GM19463 (cell line): Measurements from ENCODE around the gene NFATC1.

Experiments
- ATAC-seq: cut with Tn5 transposase; IDR thresholded peaks from one replicate; pipeline ENCODE4 v1.9.1; 2021; ENCODE audit warnings: mild to moderate bottlenecking, moderate library complexity; ENCODE audit not compliant: unreplicated experiment

Gene NFATC1

GRCh38 chr18:79563949-79564348, 168.2 kb downstream of the NFATC1 start:
- ATAC-seq: no peak

GRCh38 chr18:79564441-79564840, 168.7 kb downstream of the NFATC1 start:
- ATAC-seq: no peak

GRCh38 chr18:79566771-79567431, 171.2 kb downstream of the NFATC1 start:
- no peak for ATAC-seq

GRCh38 chr18:79567481-79568147, 171.9 kb downstream of the NFATC1 start:
- no peak for ATAC-seq

GRCh38 chr18:79568543-79569205, 172.9 kb downstream of the NFATC1 start:
- no peak for ATAC-seq

- no peak for ATAC-seq
Measured at GRCh38 chr18:79569720-79570119, 174.0 kb downstream of the NFATC1 start.

- ATAC-seq: no peak
Measured at GRCh38 chr18:79570266-79571201, 174.8 kb downstream of the NFATC1 start.

GRCh38 chr18:79571211-79572092, 175.7 kb downstream of the NFATC1 start:
- ATAC-seq: no peak

DNA sequence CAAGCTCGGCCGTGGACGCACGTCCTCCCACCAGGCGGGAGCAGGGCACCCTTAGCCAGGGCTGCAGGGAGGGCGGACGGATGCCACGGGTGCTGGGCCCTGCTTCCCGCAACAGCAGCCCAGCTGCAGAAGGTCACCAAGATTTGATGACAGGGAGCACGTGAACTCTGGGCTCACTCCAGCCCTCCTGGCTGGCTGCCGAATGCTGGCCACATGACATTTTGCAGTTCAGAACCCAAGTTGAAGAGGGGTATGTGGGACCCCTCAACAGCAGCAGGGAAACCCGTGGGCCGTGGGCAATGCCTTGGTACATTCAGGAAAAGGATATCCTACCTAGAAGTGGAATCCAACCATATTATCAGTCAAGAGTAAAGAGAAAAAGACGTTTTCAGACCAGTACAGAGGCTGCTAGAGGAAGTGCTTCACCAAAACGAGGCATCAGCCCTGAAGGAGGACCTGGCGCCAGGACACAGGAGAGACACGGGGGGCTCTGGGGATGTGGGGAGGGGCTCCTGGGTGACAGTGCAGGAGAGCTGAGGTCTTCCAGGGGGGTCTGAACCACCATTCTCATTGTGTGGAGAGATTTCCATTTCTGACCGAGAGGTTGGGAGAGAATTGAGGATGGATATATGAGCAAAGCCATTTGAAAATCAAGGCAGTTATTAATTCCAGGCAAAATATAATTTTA, 176.5 kb downstream of the NFATC1 start:
- no peak for ATAC-seq

DNA sequence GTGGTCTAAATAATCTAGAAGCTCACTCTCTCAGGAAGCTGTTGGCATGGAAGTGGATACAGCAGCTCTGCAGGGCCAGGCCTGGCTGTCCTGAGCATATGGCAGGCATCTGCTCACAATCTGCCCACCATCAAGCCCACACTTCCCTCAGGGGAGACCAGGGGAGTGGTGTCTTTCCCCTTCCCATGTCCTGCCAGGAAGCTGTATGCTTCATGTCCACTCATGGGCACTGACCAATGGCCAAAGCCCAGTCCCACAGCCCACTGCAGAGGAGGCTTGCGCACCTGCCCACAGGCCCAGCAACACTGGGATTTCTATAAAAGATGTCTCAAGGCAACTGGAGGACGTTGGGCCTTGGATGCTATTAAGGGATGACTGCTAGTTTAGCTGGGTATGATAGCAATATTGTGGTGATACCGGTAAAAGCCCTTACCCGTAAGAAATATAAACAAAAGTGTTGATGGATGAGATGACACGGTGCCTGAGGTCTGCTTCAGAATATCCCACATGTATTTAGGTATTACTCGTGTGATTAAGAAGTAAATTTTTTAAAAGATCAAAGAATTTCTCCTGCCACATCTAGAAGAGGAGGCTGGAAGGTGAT, 177.2 kb downstream of the NFATC1 start:
- no peak for ATAC-seq

DNA sequence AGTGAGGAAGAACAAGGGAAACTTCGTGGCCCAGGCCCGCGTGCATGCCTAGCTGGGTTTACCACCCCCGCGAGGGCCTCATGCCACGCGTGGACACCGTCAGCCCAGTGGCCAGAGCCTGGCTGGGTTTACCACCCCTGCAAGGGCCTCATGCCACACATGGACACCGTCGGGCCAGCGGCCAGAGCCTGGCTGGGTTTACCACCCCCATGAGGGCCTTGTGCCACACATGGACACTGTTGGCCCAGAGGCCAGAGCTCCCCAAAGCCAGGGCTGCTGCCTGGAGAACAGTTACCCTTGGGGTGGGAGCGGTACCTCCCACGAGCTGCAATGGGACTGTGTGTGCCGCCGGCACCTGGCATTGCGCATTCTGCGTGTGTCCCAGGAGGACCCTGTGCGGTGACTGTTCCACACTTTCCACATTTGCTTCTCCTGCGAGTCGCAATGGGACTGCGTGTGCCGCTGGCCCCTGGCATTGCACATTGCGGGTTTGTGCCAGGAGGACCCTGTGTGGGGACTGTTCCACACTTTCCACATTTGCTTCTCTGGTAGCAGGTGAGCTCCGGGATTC, 178.3 kb downstream of the NFATC1 start:
- ATAC-seq: no peak

- ATAC-seq: no peak
Measured at GRCh38 chr18:79574938-79575525, 179.3 kb downstream of the NFATC1 start.

GRCh38 chr18:79575891-79576685, 180.4 kb downstream of the NFATC1 start:
- no peak for ATAC-seq

- no peak for ATAC-seq
Measured at GRCh38 chr18:79576686-79577351, 181.1 kb downstream of the NFATC1 start.

DNA sequence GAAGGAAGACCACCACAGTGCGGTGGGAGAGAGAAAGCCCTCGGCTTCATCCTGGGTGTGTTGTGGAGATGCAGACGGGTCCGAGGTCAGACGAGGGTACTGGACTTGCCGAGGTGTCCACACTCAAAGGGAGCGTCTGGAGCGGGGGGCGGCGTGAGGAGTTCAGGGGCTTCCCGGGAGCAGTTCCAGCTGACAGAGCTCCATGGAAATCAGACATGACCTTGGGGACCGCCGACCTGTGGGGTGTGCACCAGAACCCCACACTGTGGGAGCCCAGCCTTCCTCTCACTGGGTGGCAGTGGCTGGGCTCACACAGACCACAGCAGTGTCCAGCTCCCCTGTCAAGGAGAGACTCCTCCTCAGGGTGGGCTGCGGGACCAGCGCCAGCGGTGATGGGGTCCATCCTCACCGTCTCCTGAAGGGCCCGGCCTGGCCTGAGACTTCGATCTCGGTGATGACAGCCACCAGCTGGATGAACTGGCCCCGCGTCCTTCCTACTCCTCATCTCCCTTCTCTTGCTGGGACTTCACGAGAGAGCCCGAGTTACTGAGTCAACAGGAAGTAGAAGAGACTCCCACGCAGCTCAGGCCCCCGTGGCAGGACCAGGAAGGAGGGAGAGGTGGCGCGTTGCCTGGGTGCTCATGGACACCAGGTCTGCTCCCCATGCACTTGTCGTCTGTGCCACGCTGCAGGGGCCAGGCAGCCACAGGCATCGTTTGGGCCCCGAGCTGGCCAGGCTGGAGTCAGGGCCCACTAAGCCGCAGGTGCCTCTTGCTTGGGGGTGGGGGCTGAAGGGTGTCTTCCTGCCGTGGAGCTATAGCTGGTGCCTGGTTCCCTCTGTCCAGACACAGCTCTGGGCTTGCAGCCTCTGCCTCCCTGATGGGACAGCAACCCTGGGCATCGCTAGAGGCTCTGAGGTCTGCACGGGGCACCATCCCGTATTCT, 182.0 kb downstream of the NFATC1 start:
- ATAC-seq: no peak
